GM20000 (cell line): Measurements from ENCODE around the gene SELPLG.

ENCODE experiments used
- DNase-seq: peaks from one replicate; pipeline ENCODE4 v3.0.0; 2012; ENCODE audit warnings: low spot score
- CTCF ChIP-seq: IDR thresholded peaks from 2 replicates; pipeline ENCODE4 v1.5.1; 2012; ENCODE audit warnings: mild to moderate bottlenecking, control low read depth; ENCODE audit errors: extremely low read depth, missing control alignments

SELPLG gene

DNA sequence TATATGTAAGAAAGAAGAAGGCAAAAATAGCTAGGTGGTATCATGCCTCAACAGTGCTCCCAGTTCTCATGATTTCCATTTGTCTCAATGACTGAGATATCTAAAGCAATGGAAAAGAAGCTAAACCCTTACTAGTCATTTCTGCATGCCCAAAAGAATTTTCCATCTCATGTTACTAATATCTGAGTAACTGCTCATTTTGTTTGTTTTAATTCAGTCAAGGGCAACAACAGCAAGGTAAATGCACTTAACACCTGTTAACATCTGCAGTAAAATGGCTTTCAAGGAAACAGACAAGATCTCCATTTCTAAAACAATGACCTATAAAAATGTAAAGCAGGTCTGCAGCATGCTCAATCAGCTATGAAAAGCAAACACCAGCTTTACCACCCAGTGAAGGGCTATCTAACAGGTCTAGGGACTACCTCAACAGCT lies 19.4 kb upstream of the SELPLG start:
- TF ChIP-seq CTCF = no peak
- no peak for DNase-seq

DNA sequence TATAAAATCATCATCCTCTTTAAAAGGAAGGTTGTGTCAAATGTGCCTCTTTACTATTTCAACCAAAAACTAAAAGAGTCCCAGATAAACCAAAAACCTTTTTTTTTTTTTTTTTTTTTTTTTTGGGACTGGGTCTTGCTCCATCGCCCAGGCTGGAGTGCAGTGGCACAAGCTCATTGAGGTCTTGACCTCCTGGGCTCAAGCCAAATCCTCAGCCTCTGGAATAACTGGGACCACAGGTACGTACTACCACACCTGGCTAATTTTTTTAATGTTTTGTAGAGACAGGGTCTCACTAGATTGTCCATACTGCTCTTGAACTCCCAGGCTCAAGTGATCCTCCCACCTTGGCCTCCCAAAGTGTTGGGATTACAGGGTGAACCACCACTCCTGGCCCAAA lies 16.4 kb upstream of the SELPLG start:
- DNase-seq = no peak
- TF ChIP-seq CTCF = no peak

- TF ChIP-seq CTCF = no peak
- DNase-seq = no peak
These were observed 16.0 kb upstream of the SELPLG start for GRCh38 chr12:108649669-108650068.

- no peak for TF ChIP-seq CTCF
These were observed 15.4 kb upstream of the SELPLG start for GRCh38 chr12:108649126-108649525.

DNA sequence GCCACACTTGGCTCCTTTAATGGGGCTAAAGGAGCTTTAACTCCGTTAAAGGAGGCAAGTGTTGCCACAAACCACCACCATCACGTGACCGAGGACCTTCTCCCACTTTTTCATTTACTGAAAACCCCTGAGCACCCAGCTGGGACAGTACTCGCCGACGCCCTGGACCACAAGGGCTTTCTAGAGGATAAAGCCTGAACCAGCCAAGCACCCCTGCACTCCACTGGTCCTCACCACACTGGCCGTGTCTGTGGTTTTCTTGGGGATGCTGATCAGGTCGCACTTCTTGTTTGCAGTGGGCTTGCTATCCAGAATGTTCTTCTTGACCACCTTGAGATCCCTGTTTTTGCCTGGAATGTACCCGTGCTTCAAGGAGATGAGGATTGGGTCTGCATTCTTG lies 14.7 kb upstream of the SELPLG start:
- TF ChIP-seq CTCF = no peak
- DNase-seq = no peak

More at GRCh38 chr12:108649126-108649525, 15.4 kb upstream of the SELPLG start:
- no peak for DNase-seq

DNA sequence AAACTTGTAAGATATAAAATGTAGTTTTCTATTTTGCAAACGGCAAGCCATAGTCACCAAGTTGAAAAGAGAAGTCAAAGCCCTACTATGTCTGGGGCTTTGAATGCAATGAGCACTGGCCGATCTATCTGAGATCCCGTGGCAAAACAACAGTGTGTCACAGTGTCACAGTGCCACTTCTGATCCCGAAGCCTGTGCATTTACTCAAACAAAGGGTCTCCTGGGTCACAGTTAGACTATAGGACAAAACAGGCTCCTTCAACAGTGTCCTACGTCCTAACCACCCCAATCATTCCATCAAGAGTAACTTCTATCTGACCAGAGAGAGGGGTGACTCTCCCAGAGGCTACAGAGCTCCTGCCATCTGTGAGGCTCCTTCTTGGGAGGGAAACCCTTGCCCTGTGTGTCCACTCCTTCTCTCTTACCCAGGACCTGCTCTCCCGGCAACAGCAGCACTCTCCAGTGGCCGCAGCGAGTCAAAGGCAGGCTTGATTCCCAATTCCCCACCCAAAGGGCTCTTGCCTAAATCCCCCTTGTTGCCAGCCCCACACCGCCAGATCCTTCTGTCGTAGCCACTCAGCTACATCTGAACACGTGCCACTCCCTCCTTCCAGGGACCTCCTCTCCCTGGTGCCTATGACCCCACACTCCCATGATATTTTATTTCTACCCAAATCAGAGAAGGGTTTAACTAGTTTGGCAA lies 14.0 kb upstream of the SELPLG start:
- no peak for TF ChIP-seq CTCF
- no peak for DNase-seq

- no peak for DNase-seq
- TF ChIP-seq CTCF = no peak
These were observed 13.2 kb upstream of the SELPLG start for GRCh38 chr12:108646600-108647579.
